ENCODE results near the gene GAGE10.
"Not testable (repeated sequence)": the region's sequence is repeated elsewhere in the genome, so short reads cannot be mapped to it uniquely, and the experiment has no call there.

DNA sequence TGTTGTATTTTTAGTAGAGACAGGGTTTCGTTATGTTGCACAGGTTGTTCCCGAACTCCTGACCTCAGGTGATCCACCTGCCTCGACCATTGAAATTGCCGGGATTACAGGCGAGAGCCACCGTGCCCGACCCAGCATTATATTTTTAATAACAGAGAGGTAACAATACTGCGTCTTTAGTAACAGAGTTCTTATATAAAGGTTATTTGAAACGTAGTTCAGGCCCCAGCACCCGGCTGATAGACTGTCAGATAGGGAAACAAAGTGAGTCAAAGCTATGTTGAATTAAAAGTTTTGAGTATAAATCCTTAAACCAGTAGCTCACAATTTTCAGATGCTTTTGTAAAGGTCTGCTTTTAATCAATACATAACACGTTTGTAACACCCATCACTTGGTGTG, 42.7 kb downstream of the GAGE10 start:
- TF ChIP-seq CTCF, POLR2A, POLR2AphosphoS5 (IDR thresholded peaks at IDR 0.05): not testable (repeated sequence)

All from prostate gland (tissue), 2 donors.